ENCODE measurements around the gene MAST4.

MAST4 gene

DNA sequence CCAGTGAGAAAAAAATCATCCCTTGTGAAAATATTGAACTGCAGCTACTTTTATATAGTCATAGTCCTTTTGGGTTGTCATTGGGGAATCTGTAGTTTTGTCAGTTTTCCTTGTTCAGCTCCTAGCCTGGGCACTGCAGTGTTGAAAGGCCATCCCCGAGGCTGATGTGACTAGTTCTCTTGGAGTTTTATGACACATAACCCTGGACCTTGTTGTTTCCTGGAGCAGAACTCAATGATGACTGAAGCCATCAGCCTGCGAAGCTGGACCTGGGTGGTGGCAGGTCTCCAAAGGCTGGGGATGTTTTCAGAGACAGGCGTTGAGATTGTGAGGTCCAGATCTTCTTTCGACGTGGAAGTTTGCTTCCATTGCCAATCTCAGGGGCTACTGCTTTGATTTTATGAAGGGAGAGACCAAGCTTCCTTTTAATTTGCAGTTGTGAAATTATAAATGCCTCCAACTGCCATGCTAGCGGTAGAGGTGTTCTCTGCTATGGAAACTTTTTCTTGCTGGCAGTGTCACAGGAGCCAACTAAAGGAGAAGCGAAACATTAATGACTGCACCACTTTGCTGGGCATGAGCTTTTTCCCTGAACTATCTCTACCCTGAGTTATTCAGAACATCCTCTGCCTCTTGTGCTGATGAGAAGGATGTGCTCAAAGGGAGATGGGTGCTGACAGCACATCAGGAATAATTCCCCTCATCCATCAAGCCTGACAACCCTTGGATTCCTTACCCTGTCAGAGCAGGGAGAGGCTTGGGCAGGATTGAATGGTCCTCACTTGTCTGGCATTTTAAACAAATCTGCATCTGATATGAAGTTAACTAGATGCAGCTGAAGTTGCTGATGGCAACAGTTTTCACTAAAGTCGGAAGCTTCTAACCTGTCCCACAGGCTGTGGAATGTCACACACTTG, 209.6 kb downstream of the MAST4 start:
- no peak for TF ChIP-seq CTCF (IDR thresholded peaks at IDR 0.05; ENCODE audit: low read depth, low read length, poor library complexity, severe bottlenecking)
- no peak for TF ChIP-seq EZH2phosphoT487 (IDR thresholded peaks at IDR 0.05; ENCODE audit: borderline replicate concordance, low read length)
- H3K9me3 ChIP-seq (ENCODE audit: control insufficient read depth, insufficient read depth, low read length), result no peaks in the 10 kb centered on the region
- no peak overlapping the region for H3K4me3 ChIP-seq (ENCODE audit: low read length)
- peaks cover 6% of the 10 kb centered on the region for H3K4me1 ChIP-seq (ENCODE audit: control insufficient read depth, low read length)
- H4K20me1 ChIP-seq (ENCODE audit: control insufficient read depth, insufficient read depth, low read depth, low read length), result no peaks in the 10 kb centered on the region
- no peaks in the 10 kb centered on the region for H3F3A ChIP-seq (ENCODE audit: control insufficient read depth, insufficient read depth)
- peaks cover 10% of the 10 kb centered on the region; the same call in 1 of the 2 replicates for H3K27me3 ChIP-seq (ENCODE audit: control insufficient read depth, low read length)
- no peaks in the 10 kb centered on the region for H3K36me3 ChIP-seq (ENCODE audit: control insufficient read depth, low read length)
- H3K4me2 ChIP-seq (ENCODE audit: low read length), result no peak overlapping the region
- no peak overlapping the region for H3K27ac ChIP-seq (ENCODE audit: low read depth, low read length)
- no peaks in the 10 kb centered on the region for H3K79me2 ChIP-seq (ENCODE audit: control insufficient read depth, low read length)
- no peaks in the 10 kb centered on the region for H3K9me2 ChIP-seq (replicated peaks; ENCODE audit: control insufficient read depth, low read length)

DNA sequence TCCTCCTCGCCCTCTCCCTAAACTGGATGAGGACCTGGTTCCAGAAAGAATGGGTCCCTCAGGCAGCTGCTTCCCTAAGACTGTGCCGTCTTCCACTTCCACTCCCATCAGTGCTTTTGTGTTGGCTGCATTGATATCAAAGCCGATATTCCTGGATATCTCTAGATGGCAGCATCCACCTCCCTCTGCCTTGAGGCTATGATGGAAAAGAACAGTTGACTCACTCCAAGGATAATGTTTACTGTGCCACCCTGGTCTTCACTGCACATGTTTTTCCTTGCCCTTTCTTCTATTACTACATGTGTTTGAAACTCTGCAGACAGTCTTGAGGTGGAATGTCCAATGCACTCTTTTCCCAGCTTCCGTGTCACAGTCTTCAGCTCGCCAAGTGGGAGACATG, 211.6 kb downstream of the MAST4 start:
- Histone ChIP-seq H3K4me1 (ENCODE audit: control insufficient read depth, low read length) (peaks cover 18% of the 10 kb centered on the region), H3F3A (ENCODE audit: control insufficient read depth, insufficient read depth) (no peaks in the 10 kb centered on the region), H3K27ac (ENCODE audit: low read depth, low read length) (no peak overlapping the region), H3K9me3 (ENCODE audit: control insufficient read depth, insufficient read depth, low read length) (no peaks in the 10 kb centered on the region), H3K4me2 (ENCODE audit: low read length) (no peak overlapping the region), H3K4me3 (ENCODE audit: low read length) (no peak overlapping the region), H3K27me3 (ENCODE audit: control insufficient read depth, low read length) (peaks cover 10% of the 10 kb centered on the region; the same call in 1 of the 2 replicates), H3K79me2 (ENCODE audit: control insufficient read depth, low read length) (no peaks in the 10 kb centered on the region), H3K9me2 (replicated peaks; ENCODE audit: control insufficient read depth, low read length) (no peaks in the 10 kb centered on the region), H4K20me1 (ENCODE audit: control insufficient read depth, insufficient read depth, low read depth, low read length) (no peaks in the 10 kb centered on the region), H3K36me3 (ENCODE audit: control insufficient read depth, low read length) (no peaks in the 10 kb centered on the region)
- TF ChIP-seq EZH2phosphoT487 (IDR thresholded peaks at IDR 0.05; ENCODE audit: borderline replicate concordance, low read length) (no peak), CTCF (IDR thresholded peaks at IDR 0.05; ENCODE audit: low read depth, low read length, poor library complexity, severe bottlenecking) (no peak)

- Histone ChIP-seq H3K9me2 (replicated peaks; ENCODE audit: control insufficient read depth, low read length) (no peaks in the 10 kb centered on the region), H3K79me2 (ENCODE audit: control insufficient read depth, low read length) (no peaks in the 10 kb centered on the region), H4K20me1 (ENCODE audit: control insufficient read depth, insufficient read depth, low read depth, low read length) (no peaks in the 10 kb centered on the region), H3K36me3 (ENCODE audit: control insufficient read depth, low read length) (no peaks in the 10 kb centered on the region), H3K9me3 (ENCODE audit: control insufficient read depth, insufficient read depth, low read length) (no peaks in the 10 kb centered on the region), H3K27me3 (ENCODE audit: control insufficient read depth, low read length) (peaks cover 8% of the 10 kb centered on the region; the same call in 1 of the 2 replicates), H3K4me3 (ENCODE audit: low read length) (no peak overlapping the region), H3K4me2 (ENCODE audit: low read length) (no peak overlapping the region), H3K27ac (ENCODE audit: low read depth, low read length) (no peak overlapping the region), H3K4me1 (ENCODE audit: control insufficient read depth, low read length) (peaks cover 18% of the 10 kb centered on the region), H3F3A (ENCODE audit: control insufficient read depth, insufficient read depth) (no peaks in the 10 kb centered on the region)
- no peak for TF ChIP-seq CTCF (IDR thresholded peaks at IDR 0.05; ENCODE audit: low read depth, low read length, poor library complexity, severe bottlenecking)
- no peak for TF ChIP-seq EZH2phosphoT487 (IDR thresholded peaks at IDR 0.05; ENCODE audit: borderline replicate concordance, low read length)
Measured at GRCh38 chr5:66808663-66809062, 212.5 kb downstream of the MAST4 start.

All from DOHH2 (cell line).